Testis (tissue), 2 donors: Measurements from ENCODE around the gene GDPD3.

Source experiments
- POLR2A ChIP-seq: fragments of 450-650 bp; IDR thresholded peaks from one replicate; pipeline ENCODE4 v1.6.1; 2017; ENCODE audit warnings: antibody characterized with exemption, mild to moderate bottlenecking, moderate library complexity
- TF ChIP-seq, protein P1 (sequence below), 3 experiments: fragments of 450-650 bp in 2 of 3; fragments of 200-600 bp in 1 of 3; sonication (generic) in 1 of 3; IDR thresholded peaks; one replicate each; pipeline ENCODE4 v1.5.1; 2016 to 2019; ENCODE audit warnings: antibody characterized with exemption in 3 of 3, mild to moderate bottlenecking in 2 of 3, moderate library complexity in 1 of 3

DNA sequence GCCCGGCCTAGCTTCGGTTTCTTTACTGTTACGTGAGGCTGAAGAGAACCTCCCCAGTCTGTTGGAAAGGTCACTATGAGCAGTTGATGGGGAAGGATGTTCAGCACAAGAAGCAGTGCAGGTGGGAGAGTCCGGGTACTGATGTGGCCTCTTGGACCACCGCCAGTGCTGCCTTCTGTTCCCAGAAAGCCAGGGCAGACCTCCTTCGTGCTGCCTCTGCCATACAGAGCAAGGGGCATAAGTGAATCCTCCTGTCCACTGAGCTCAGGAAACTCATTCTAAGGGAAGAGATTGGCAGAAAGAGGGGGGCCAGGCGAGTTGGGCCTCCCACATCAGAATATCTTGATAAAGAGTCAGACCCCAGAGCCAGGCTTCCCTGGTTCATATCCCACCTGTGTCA, 33.9 kb downstream of the GDPD3 start:
- TF ChIP-seq, protein P1, sequence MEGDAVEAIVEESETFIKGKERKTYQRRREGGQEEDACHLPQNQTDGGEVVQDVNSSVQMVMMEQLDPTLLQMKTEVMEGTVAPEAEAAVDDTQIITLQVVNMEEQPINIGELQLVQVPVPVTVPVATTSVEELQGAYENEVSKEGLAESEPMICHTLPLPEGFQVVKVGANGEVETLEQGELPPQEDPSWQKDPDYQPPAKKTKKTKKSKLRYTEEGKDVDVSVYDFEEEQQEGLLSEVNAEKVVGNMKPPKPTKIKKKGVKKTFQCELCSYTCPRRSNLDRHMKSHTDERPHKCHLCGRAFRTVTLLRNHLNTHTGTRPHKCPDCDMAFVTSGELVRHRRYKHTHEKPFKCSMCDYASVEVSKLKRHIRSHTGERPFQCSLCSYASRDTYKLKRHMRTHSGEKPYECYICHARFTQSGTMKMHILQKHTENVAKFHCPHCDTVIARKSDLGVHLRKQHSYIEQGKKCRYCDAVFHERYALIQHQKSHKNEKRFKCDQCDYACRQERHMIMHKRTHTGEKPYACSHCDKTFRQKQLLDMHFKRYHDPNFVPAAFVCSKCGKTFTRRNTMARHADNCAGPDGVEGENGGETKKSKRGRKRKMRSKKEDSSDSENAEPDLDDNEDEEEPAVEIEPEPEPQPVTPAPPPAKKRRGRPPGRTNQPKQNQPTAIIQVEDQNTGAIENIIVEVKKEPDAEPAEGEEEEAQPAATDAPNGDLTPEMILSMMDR (IDR thresholded peaks at IDR 0.05): no peak
- no peak for TF ChIP-seq POLR2A
